Testis (tissue), 2 donors: ENCODE results near the gene ERICH2.

Source experiments
- POLR2A ChIP-seq: fragments of 450-650 bp; IDR thresholded peaks from one replicate; pipeline ENCODE4 v1.6.1; 2017; ENCODE audit warnings: antibody characterized with exemption, mild to moderate bottlenecking, moderate library complexity
- TF ChIP-seq, protein P1 (sequence below), 3 experiments: fragments of 450-650 bp in 2 of 3; fragments of 200-600 bp in 1 of 3; sonication (generic) in 1 of 3; IDR thresholded peaks; one replicate each; pipeline ENCODE4 v1.5.1; 2016 to 2019; ENCODE audit warnings: antibody characterized with exemption in 3 of 3, mild to moderate bottlenecking in 2 of 3, moderate library complexity in 1 of 3

DNA sequence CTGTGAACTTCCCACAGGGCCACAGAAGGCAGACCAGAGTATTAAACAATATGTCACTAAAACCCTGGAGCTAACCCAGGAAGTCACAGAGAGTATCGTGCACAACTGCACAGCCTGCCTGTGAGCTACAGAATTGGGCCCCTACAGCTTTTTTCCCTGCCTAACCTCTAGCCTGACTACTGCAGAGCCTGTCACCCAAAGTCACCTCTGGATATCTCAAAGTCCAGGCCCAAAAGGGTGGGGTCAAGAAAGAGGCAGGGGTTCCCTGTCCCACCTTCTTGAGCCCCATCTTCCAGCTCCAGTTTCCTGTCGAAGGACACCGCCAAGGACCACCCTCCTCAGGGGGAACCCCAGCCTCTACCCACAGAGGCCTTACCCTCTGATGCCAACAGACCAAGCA lies 60.0 kb downstream of the ERICH2 start:
- TF ChIP-seq, protein P1, sequence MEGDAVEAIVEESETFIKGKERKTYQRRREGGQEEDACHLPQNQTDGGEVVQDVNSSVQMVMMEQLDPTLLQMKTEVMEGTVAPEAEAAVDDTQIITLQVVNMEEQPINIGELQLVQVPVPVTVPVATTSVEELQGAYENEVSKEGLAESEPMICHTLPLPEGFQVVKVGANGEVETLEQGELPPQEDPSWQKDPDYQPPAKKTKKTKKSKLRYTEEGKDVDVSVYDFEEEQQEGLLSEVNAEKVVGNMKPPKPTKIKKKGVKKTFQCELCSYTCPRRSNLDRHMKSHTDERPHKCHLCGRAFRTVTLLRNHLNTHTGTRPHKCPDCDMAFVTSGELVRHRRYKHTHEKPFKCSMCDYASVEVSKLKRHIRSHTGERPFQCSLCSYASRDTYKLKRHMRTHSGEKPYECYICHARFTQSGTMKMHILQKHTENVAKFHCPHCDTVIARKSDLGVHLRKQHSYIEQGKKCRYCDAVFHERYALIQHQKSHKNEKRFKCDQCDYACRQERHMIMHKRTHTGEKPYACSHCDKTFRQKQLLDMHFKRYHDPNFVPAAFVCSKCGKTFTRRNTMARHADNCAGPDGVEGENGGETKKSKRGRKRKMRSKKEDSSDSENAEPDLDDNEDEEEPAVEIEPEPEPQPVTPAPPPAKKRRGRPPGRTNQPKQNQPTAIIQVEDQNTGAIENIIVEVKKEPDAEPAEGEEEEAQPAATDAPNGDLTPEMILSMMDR (IDR thresholded peaks at IDR 0.05), result no peak
- TF ChIP-seq POLR2A, result no peak
